Glomerular visceral epithelial cell (primary cell): ENCODE results near the gene THAP12.
"Not testable (repeated sequence)": the region's sequence is repeated elsewhere in the genome, so short reads cannot be mapped to it uniquely, and the experiment has no call there.

ENCODE experiments used
- DNase-seq: peaks from one replicate; pipeline ENCODE4 v3.0.0-alpha.2; 2016; ENCODE audit errors: extremely low spot score

Gene THAP12, protein sequence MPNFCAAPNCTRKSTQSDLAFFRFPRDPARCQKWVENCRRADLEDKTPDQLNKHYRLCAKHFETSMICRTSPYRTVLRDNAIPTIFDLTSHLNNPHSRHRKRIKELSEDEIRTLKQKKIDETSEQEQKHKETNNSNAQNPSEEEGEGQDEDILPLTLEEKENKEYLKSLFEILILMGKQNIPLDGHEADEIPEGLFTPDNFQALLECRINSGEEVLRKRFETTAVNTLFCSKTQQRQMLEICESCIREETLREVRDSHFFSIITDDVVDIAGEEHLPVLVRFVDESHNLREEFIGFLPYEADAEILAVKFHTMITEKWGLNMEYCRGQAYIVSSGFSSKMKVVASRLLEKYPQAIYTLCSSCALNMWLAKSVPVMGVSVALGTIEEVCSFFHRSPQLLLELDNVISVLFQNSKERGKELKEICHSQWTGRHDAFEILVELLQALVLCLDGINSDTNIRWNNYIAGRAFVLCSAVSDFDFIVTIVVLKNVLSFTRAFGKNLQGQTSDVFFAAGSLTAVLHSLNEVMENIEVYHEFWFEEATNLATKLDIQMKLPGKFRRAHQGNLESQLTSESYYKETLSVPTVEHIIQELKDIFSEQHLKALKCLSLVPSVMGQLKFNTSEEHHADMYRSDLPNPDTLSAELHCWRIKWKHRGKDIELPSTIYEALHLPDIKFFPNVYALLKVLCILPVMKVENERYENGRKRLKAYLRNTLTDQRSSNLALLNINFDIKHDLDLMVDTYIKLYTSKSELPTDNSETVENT

DNA sequence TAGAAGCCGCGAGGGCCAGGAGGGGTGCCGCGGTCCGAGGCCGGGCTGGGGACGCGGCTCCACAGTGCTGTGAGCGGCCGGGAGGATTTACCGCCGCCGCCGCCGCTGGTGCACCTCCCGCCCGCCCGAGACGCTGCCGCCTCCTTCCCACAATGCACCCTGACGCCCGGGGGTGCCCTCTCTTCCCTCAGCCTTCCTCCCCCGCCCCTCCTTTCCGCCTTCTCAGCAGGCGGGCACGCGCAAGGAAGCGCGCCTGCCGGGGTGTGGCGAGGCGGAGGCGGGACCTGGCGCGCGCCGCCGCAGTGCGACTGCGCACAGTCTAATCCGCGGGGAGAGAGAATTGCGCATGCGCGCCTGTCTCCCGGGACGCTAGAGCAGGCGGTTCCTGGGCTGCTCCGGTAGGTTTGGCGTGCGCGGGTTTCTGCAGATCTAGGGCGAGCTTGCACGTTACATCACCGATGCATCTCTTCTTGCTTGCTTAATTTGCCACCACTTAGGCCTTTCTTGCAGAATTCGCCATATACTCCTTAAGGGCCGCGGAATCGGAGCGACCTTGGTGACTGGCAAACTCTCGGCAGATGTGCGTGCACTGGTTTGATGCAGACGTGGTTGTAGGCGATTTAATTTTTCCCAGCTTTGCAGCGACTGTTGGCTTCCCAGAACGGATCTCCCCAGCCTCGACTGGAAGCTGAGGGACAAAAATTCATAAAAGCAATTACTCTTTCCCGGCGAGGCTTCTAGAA lies at the start of gene THAP12, which contains the start of gene GVQW3:
THAP12 (minus strand) TSS at position 156 of the 743 bp plus-strand sequence. CDS start 296 bp downstream, outside the sequence.
GVQW3 (plus strand) TSS at position 347 of the 743 bp plus-strand sequence. CDS start 506 bp downstream, outside the sequence.
- DNase-seq = peak; percentile 98

- DNase-seq = no peak
Measured at GRCh38 chr11:76426660-76427059, 45.7 kb upstream of the THAP12 start.

DNA sequence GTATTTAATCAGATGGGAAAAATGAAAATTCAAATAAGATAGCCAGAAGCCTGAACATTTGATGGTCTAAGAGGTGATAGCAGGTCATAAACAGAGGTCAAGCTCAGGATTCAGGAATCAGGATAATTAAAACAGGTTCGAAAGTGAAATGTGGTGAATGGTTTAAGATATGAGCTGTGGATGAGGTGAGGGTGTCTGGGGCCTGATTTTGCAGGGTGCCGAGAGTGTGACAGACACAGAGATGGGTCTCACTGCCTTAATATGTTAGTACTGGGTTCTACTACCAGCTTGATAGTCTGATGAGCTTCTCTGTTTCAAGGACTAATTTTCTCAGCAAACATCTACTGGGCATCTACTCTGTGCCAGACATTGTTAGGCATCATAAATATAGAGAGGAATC lies 44.0 kb upstream of the THAP12 start:
- DNase-seq = no peak

DNA sequence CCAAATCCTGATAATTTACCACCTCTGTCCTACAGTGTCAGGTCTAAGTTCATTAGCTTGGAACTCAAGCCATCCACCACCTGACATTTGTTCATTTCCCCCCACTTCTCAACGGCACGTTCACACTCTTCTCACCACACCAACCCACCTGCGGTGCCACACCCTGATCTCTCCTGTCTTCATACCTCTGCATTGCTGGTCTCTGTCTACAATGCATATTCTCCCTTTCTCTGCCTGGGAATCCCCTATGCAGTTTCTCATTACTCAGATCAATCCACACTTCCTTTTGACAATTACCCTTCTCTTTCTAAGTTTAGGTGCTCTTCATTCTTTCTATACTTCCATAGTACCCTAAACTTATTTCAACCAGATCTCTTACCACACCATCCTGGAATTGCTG lies 43.4 kb upstream of the THAP12 start:
- DNase-seq = no peak

GRCh38 chr11:76419896-76420295 lies 39.0 kb upstream of the THAP12 start:
- DNase-seq = no peak

- no peak for DNase-seq
Measured at GRCh38 chr11:76415073-76415472, 34.1 kb upstream of the THAP12 start.

GRCh38 chr11:76410851-76411357 lies 30.0 kb upstream of the THAP12 start:
- DNase-seq = peak; percentile 47

DNA sequence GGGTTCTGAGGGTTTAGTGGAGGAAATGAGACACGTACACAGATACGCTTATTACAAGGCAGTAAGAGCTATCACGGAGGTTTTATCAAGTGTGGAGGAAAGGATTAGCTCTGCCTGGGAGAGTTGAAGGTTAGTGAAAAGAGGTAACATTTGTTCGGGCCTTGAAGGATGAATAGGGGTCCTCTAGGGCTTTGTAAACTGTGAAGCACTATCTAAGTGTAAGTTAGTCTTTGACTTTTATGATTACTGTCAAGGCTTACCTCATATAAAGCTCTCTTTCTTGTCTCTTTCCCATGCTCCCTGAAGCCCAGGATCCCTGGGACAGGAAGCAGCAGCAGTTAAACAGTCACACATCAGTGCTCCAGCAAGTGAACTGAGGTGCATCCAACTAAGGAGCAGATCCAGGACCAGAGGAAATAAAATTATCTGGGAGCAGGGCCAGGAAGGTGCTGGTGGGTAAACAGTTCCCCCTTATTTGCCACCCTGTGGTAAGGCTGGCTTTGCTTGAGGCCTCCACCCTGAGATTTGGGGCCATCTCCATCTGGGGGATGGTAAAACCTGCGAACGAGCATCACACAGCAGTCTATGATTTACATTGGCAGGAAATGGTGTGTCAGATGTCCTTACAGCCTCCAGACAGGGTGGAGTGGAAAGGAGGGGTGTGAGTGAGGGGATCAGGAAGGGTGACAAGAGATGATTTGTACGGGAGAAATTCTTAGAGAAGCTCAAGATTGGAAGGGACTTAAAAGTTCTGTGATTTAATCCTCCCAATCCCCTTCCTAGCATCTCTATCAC lies 27.4 kb upstream of the THAP12 start:
- DNase-seq = peak; percentile 73

- DNase-seq = no peak
Measured at GRCh38 chr11:76406359-76406758, 25.4 kb upstream of the THAP12 start.

GRCh38 chr11:76401484-76401883 lies 20.6 kb upstream of the THAP12 start:
- not testable (repeated sequence) for DNase-seq

- no peak for DNase-seq
Measured at GRCh38 chr11:76400967-76401366, 20.0 kb upstream of the THAP12 start.

DNA sequence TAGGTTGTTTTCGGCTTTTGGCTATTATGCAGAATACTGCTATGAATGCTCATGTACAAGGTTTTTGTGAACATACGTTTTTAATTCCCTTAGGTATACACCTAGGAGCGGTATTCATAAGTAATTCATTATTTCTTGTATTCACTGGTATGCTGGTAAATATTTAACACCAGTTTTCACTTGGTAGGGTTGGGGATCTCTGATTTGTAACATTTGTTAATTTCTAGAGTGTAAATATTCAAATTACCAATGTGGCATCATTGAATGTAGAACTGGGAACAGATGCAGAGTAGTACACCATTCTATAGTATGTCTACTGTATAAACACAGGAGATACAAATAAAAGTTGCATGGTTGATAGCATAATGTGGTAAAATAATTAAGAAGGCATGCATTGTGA lies 16.5 kb upstream of the THAP12 start:
- DNase-seq = no peak

GRCh38 chr11:76395296-76395695 lies 14.4 kb upstream of the THAP12 start:
- no peak for DNase-seq

DNA sequence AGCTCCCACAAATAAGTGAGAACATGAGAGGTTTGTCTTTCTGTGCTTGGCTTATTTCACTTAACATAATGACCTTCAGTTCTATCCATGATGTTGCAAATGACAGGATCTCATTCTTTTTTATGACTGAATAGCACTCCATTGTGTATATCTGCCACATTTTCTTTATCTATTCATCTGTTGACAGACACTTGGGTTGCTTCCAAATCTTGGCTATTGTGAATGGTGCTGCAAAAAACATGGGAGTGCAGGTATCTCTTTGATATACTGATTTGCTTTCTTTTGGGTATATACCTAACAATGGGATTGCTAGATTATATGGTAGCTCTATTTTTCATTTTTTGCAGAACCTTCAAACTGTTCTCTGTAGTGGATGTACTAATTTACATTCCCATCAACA lies 13.5 kb upstream of the THAP12 start:
- no peak for DNase-seq

- no peak for DNase-seq
Measured at GRCh38 chr11:76392870-76393269, 11.9 kb upstream of the THAP12 start.

GRCh38 chr11:76391811-76392475 lies 11.0 kb upstream of the THAP12 start:
- DNase-seq = no peak

DNA sequence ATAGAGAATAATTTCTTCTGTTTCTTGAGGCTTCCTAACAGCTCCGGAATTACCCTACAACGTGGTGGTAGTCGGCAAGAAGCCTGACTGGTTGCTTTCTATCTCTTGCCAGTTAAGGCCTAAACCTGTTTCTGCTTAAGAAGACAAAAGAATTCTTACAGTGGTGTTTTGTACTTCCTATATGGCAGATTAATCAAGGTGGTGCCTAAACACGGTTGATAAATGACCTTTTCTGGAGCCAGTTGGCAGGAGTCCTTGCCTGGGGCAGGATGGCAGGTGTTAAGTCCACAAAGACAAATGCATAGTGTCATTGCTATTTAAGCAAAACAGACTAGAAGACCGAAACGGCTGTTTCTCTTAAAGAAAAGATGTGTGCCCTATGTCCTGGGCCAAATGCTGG lies 10.1 kb upstream of the THAP12 start:
- DNase-seq = no peak

DNA sequence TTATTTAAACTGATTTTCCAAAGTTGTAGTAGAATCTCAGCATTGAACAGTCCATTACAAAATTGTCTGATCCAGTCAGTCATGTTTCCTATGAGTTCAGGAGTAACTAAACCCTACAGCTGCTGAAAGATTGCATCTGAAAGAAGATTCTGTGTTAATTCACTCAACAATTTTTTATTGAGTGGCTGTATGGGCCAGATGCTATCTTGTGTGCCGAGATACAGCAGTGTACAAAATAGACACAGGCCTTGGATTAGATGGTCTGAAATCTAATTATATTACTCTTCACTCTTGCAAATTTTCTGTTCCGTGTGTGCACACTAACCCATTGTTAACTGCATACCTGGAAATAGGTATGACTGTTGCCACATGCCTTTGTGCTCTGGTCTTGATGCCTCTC lies 7.5 kb upstream of the THAP12 start:
- no peak for DNase-seq

GRCh38 chr11:76385903-76386302 lies 5.0 kb upstream of the THAP12 start:
- DNase-seq = peak; percentile 30

DNA sequence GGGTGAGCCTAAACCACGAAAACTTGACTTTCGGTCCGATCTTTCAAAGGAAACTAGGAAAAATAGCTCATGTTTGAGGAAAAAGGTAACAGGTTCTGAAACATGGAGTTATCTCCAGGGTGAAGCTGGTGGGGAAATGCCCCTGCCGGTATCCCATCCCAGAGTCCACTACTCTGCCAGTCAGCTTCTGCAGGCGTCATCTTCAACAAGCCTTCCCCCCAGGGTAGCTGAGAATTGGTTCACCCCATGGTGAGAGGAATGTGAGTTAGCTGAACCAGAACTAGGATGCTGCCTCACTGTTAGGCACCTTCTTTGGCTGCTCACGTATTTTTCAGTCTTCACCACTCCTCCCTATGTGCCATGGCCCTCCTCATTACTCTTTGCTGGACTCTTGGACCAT lies 1.3 kb upstream of the THAP12 start:
- no peak for DNase-seq
